ENCODE data around the gene ZRANB3. TPM values are rescaled to one million over a fixed set of nuclear protein-coding genes. Genes with fewer than 3 reads are reported as not detected.

ZRANB3 gene
- total and polyA plus RNA-seq, 10 of the 15 experiments (the other 5 are each of a cell fraction or from before 2014, with no cell fraction given): 5.6 to 11.4 (median 9.9) TPM

- Histone ChIP-seq H4K20me1 (ENCODE audit: control insufficient read depth, insufficient read depth) (no peaks in the 10 kb centered on the region), H3K4me1 (ENCODE audit: control insufficient read depth, insufficient read depth, low read length) (peaks cover under 1% of the 10 kb centered on the region; the same call in 1 of the 2 replicates), H3K27me3 (replicated peaks in 1 of 2; ENCODE audit: control insufficient read depth in 2 of 2, insufficient read depth in 2 of 2, low read length in 1 of 2) (no peaks in the 10 kb centered on the region), H3K27ac (ENCODE audit: control insufficient read depth, insufficient read depth) (no peak overlapping the region), H2AFZ (ENCODE audit: control insufficient read depth, low read depth, low read length) (no peak overlapping the region), H3K4me3 (no peak overlapping the region), H3K9me3 (replicated peaks; ENCODE audit: control insufficient read depth, insufficient read depth, low read length) (peaks cover 3% of the 10 kb centered on the region; the same call in 1 of the 3 replicates), H3K9ac (ENCODE audit: control insufficient read depth, insufficient read depth, low read length) (no peak overlapping the region), H3K4me2 (ENCODE audit: control insufficient read depth, insufficient read depth) (no peak overlapping the region), H3K79me2 (ENCODE audit: control insufficient read depth, insufficient read depth, low read length) (no peaks in the 10 kb centered on the region), H3K36me3 (ENCODE audit: control insufficient read depth in 2 of 2, insufficient read depth in 2 of 2, low read length in 1 of 2) (peaks cover 3 to 21% of the 10 kb centered on the region in 2 experiments)
- no peak for FAIRE-seq
- 95% methylated on average over 1 of the region's 1 CpG for whole genome bisulfite sequencing (ENCODE audit: insufficient coverage, insufficient replicate concordance, low lambda C conversion rate, missing lambda C conversion rate)
- ChIA-PET SMC1A (ENCODE audit: uncharacterized antibody, unreplicated experiment) (interaction anchor here (1.6 kb wide), 1 partner anchor 74 kb away, joined by 3 read pairs; no protein-coding TSS in a partner anchor), CTCF (no interaction called here), POLR2A (no interaction called here), RAD21 (ENCODE audit: unreplicated experiment) (no interaction called here)
- TF ChIP-seq MTA3 (IDR thresholded peaks at IDR 0.05; ENCODE audit: borderline replicate concordance, low read length): no peak
- TF ChIP-seq PBX3 (IDR thresholded peaks at IDR 0.05; ENCODE audit: insufficient replicate concordance, low read depth, low read length): no peak
- in situ Hi-C loops (cut with MboI) (no loop called here), intact Hi-C loops (cut with micrococcal nuclease; ENCODE audit: unreplicated experiment) (no loop called here)
- ATAC-seq: no peak
- no peak for DNase-seq (ENCODE audit: low read depth, low spot score)
- BruUV-seq (replicated peaks): no TSS peak
These were observed 381.8 kb downstream of the ZRANB3 start for GRCh38 chr2:135149251-135149650.

GRCh38 chr2:135144343-135144742 is 386.7 kb downstream of the ZRANB3 start:
- ChIA-PET POLR2A (no interaction called here), SMC1A (ENCODE audit: uncharacterized antibody, unreplicated experiment) (no interaction called here)
- H3K36me3 ChIP-seq (ENCODE audit: control insufficient read depth in 2 of 2, insufficient read depth in 2 of 2, low read length in 1 of 2): peaks cover 5 to 21% of the 10 kb centered on the region in 2 experiments
- no peak for TF ChIP-seq YBX1 (IDR thresholded peaks at IDR 0.05)
- no peak for TF ChIP-seq FOS (IDR thresholded peaks at IDR 0.05; ENCODE audit: borderline replicate concordance, extremely low read depth, insufficient read length)
- no peak for TF ChIP-seq EGR1 (IDR thresholded peaks at IDR 0.05; ENCODE audit: borderline replicate concordance in 1 of 2, low read depth in 2 of 2, low read length in 2 of 2)
- no peak for TF ChIP-seq RBBP5 (conservative IDR thresholded peaks at IDR 0.05)
- TF ChIP-seq JUND (IDR thresholded peaks at IDR 0.05; ENCODE audit: low read depth, low read length): no peak
- no peak for TF ChIP-seq CHD4 (IDR thresholded peaks at IDR 0.05)
- TF ChIP-seq NFYB (IDR thresholded peaks at IDR 0.05; ENCODE audit: insufficient read depth, low read depth, low read length): no peak
- no peak for TF ChIP-seq SMAD5 (IDR thresholded peaks at IDR 0.05; ENCODE audit: low read depth)
- TF ChIP-seq ZNF24 (IDR thresholded peaks at IDR 0.05): no peak
- no peak for TF ChIP-seq SIN3A (IDR thresholded peaks at IDR 0.05; ENCODE audit: low read depth, low read length)
- no peak for TF ChIP-seq ZBED1 (IDR thresholded peaks at IDR 0.05; ENCODE audit: borderline replicate concordance)
- no peak for TF ChIP-seq NFYA (IDR thresholded peaks at IDR 0.05; ENCODE audit: borderline replicate concordance, low read depth, low read length)
- TF ChIP-seq PAX8 (IDR thresholded peaks at IDR 0.05): no peak
- no peak for TF ChIP-seq BCLAF1 (IDR thresholded peaks at IDR 0.05)

More at GRCh38 chr2:135144343-135144742, 386.7 kb downstream of the ZRANB3 start:
- no peaks in the 10 kb centered on the region for H3K79me2 ChIP-seq (ENCODE audit: control insufficient read depth, insufficient read depth, low read length)
- RAD21 ChIA-PET (ENCODE audit: unreplicated experiment): no interaction called here
- BruUV-seq (replicated peaks): no TSS peak
- no peak overlapping the region for H3K4me2 ChIP-seq (ENCODE audit: control insufficient read depth, insufficient read depth)
- CTCF ChIA-PET: no interaction called here
- H3K9me3 ChIP-seq (replicated peaks; ENCODE audit: control insufficient read depth, insufficient read depth, low read length): peaks cover 8% of the 10 kb centered on the region
- DNase-seq (ENCODE audit: low read depth, low spot score): no peak
- no peaks in the 10 kb centered on the region for H4K20me1 ChIP-seq (ENCODE audit: control insufficient read depth, insufficient read depth)
- in situ Hi-C loops (cut with MboI): no loop called here
- no peak for ATAC-seq
- no peak overlapping the region for H3K4me3 ChIP-seq
- FAIRE-seq: no peak
- no peak overlapping the region for H3K9ac ChIP-seq (ENCODE audit: control insufficient read depth, insufficient read depth, low read length)
- H3K4me1 ChIP-seq (ENCODE audit: control insufficient read depth, insufficient read depth, low read length): no peaks in the 10 kb centered on the region
- WGBS (ENCODE audit: insufficient coverage, insufficient replicate concordance, low lambda C conversion rate, missing lambda C conversion rate): 95% methylated on average over 2 of the region's 2 CpGs
- H3K27ac ChIP-seq (ENCODE audit: control insufficient read depth, insufficient read depth): no peak overlapping the region
- no peak overlapping the region for H2AFZ ChIP-seq (ENCODE audit: control insufficient read depth, low read depth, low read length)
- no peaks in the 10 kb centered on the region for H3K27me3 ChIP-seq (replicated peaks in 1 of 2; ENCODE audit: control insufficient read depth in 2 of 2, insufficient read depth in 2 of 2, low read length in 1 of 2)
- intact Hi-C loops (cut with micrococcal nuclease; ENCODE audit: unreplicated experiment): no loop called here

Data from GM12878 (cell line).